Activated CD4-positive, alpha-beta T cell treated with anti-CD3 and anti-CD28 coated beads, Interleukin-2, amount 50 U/mL, for 48 hours (primary cell): ENCODE measurements around the gene ARMC3.

Experiments used
- DNase-seq, 2 experiments: peaks; one replicate each; pipeline ENCODE4 v3.0.0-alpha.2; 2020

The ARMC3 gene

GRCh38 chr10:23081221-23081750 is 153.4 kb downstream of the ARMC3 start:
- DNase-seq: no peak

GRCh38 chr10:23081891-23082290 is 154.0 kb downstream of the ARMC3 start:
- no peak for DNase-seq
